Esophagus squamous epithelium (tissue), 4 donors: ENCODE results near the gene PTPRD.

ENCODE experiments used
- CTCF ChIP-seq, 6 experiments: fragments of 450-650 bp in 4 of 6; fragments of 200-600 bp in 2 of 6; sonication (generic) in 2 of 6; IDR thresholded peaks; one replicate each; pipeline ENCODE4 v1.5.1; 2016 to 2019; ENCODE audit warnings: antibody characterized with exemption in 6 of 6, mild to moderate bottlenecking in 4 of 6, moderate library complexity in 4 of 6
- POLR2A ChIP-seq, 4 donors: fragments of 450-650 bp; IDR thresholded peaks; one replicate each; pipeline ENCODE4 v1.6.1; 2017; ENCODE audit warnings: antibody characterized with exemption in 4 of 4, mild to moderate bottlenecking in 4 of 4, moderate library complexity in 3 of 4

GRCh38 chr9:8266861-8267260 lies 2345.9 kb downstream of the PTPRD start:
- TF ChIP-seq CTCF (IDR thresholded peaks at IDR 0.05): no peak
- TF ChIP-seq POLR2A (IDR thresholded peaks at IDR 0.05): no peak
